Measurements from ENCODE around the gene CDKAL1.

CDKAL1 gene

DNA sequence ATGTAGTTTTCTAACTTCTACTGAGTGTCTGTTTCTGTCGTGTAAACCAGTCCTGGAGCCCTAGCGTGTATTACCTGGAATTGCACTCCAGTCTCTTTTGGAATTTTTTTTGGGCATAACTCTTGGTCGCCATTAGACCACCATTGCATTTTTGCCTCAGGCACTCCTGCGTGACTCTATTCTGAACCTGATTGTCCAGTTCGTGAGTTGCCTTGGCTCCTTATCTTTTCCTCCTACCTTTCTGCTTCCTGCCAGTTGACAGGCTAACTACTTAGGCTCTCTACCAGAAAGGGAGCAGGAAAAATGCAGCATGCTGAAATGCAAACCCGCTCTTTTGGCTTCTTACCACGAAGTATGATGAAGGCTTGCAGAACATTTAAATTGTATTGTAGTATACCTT is 568.4 kb downstream of the CDKAL1 start:
- no peak for DNase-seq (ENCODE audit: low read depth in 2 of 2)

DNA sequence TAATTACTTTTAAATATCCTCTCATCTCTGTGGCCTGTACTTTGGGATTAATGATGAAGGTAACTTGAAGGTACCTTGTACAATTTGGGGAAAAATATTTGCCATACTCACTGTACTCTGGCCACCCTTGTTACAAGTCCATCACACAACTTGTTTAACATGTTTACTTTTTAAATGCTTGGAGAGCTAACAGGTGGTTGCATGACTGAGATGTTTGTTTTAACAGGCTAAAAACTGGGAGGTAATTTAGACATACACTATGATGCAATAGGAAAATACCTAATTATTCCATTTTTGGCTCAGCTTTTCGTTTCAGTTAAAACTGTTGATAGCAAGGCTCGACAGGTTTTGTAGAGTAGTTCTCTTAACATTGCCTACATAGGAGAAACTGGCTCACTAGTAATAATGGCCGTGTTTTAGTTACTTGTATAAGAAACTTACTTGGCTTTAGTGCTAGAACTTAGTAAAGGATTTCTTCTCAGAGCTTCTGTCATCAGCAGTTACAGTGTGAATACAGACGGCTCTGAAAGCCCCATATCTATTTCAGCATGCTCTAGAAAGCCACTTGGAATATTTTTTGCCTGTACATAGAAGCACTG is 569.5 kb downstream of the CDKAL1 start:
- no peak for DNase-seq (ENCODE audit: low read depth in 2 of 2)

DNA sequence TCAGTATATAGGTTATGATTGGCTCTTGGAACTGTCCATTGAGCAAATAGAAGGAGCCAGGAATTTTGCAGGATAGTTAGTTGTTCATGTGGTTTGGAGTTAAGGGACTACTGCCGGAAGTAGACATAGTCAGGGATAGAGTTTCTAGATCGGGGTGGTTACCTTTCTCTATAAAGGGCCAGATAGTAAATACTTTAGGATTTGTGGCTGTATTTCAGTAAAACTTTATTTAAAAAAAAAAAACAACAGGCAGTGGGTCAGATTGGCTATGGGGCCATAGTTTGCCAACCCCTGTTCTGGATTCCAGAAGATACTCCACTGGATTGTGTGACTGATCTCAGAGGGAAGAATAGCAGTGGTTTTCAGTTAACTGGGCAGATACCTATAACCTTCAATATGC is 570.0 kb downstream of the CDKAL1 start:
- DNase-seq (ENCODE audit: low read depth in 2 of 2), result no peak

DNA sequence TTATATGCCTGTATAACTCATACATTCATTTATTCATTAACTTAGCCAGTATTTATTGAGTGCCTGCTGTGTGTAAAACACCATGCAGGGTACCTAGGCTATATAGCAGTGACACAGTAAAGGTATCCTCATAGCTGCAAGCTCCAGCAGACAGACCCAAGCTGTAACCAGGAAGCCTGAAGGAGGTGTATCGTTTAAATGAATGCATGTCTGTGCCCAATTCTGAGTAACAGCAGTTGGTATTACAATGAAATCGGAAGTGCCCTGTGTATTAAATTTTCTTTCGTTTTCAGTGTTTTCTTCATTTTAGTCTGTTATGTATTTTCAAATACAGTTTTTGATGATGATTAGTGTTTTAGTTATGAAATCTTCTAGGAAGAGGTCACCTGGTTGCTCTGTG is 573.5 kb downstream of the CDKAL1 start:
- DNase-seq (ENCODE audit: low read depth in 2 of 2), result no peak

DNA sequence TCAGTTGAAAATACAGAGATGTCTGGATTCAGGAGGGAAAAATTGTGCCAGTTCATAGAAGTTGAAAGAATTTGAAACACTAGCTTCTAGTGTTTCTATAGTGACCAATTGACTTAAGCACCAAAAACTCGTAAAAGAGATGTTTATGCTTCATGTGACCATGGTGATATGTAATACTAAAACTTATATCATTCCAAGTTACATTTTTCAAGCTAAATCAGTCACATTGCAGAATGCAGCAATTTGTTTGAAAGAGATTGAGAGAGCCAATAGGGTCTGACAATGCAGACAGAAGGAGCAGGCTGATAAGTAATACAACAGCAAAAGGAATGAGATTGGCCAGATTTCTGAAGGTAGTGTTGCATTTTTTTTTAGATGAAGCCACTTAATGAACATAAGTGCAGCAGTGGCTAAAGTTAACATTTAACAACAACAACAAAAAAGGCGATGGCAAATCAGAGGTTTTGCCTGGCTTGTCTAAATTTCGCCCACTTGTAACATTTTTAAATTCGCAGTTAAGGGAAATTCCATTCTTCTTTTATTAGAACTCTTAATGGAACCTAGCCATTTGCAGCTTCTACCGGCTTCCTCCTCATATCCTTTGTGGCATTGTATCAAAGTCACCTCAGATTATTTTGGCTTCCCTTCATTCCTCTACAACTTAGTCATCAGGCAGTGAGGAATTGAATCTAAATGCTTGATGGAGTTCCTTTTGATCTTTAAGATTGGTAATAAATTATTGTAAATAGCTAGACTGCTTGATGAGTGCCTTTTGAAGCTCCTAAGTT is 575.3 kb downstream of the CDKAL1 start:
- no peak for DNase-seq (ENCODE audit: low read depth in 2 of 2)

DNA sequence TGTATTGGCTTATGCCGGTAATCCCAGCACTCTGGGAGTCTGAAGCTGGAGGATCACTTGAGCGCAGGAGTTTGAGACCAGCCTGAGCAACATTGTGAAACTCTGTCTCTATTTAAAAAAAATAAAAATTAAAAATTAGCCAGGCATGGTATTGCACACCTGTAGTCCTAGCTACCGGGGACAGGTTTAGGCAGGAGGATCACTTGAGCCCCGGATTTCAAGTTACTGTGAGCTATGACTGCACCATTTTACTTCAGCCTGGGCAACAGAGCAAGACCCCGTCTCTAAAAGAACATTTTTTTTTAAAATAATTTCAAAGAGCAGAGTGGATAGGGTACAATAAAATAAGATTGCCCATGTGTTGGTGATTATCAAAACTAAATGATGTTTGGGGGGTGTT is 576.4 kb downstream of the CDKAL1 start:
- no peak for DNase-seq (ENCODE audit: low read depth in 2 of 2)

DNA sequence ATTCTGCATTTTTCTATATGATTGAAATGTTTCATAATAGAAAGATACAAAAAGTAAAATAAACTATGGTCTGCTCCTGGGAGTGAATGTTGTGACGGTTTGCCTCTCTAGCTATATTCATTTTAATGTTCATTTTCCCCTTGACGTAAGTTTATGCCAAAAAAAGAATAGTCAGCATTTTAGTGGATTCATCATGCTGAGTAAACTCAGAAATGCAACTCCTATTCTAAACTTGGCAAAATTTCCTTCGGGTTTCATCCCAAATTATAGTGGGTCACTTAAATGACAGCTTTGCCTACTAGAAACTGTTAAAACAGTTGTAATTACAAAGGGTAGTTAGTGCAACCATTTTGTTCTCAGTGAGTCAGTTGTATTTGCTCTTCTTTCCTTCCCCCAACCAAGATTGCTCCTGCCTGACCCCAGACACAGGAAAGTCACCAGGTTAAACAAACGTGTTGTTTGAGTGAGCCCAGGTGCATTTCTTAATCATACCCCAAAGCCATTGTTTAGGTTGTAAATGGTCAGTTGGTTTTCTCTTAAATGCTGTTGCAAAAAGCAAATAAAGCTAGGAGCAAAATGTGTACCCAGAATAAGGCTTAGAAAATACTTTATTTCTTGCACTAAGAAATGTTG is 577.0 kb downstream of the CDKAL1 start:
- no peak for DNase-seq (ENCODE audit: low read depth in 2 of 2)

DNA sequence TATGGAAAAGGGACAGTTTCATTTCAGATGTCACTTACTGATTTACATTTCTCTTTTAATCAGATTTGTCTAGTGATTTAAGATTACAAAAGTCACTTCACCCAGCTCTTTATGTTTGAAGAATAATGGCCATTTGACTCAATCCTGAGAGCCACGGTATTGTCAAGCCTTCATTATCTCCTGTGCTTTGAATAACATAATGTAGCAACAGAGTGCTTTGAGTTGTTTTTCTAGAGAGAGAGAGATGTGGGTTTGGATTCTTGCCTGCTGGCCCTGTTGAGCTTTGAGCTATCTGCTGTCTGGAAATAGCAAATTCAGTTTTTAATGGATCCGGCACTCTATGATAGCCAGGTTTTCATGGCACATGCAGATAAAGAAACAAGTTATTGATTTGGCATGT is 580.9 kb downstream of the CDKAL1 start:
- DNase-seq (ENCODE audit: low read depth in 2 of 2), result no peak

DNA sequence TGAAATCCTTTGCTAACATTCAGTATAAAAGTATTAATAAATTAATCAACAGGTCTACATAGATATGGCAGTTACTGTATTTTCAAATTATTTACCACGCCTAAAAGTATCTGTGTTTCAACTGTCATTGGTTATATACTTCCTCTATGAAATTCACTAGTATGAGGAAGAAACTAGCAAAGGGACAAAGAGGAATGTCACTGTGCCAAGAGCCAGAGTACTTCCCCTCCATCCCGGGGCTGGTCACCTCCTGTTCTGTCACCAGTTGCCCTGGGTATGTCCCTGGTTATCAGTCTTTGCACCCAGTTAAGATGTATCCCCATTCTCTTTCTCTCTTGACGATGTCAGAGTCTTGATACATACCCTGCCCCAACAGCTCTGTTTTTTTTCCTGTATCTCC is 582.5 kb downstream of the CDKAL1 start:
- DNase-seq (ENCODE audit: low read depth in 2 of 2), result no peak

DNA sequence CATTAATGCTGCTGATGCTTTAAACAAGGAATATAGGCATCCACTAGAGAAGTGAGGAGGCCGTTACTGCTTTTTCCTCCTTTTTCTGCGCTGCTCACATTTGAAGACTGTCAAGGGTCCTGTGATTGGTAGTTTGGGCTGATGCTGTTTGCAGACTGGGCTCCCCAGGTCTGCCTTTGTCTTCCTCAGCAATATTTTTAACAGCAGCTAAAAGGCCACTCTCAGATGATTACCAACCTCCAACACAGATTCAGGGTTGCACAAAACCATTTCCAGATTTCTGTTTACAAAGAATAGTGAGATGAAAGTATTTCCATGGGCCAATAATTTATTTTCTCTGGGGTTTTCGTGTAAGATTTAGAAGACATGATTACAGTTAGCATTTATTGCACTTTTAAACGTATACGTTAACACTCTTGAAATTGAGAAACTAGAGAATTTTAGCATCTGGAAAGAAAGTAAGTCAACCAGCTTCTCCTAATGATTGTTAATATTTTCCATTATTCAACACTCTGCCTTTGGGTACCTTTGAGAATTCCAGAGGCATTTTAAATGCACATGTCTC is 584.0 kb downstream of the CDKAL1 start:
- DNase-seq (ENCODE audit: low read depth in 2 of 2), result no peak

DNA sequence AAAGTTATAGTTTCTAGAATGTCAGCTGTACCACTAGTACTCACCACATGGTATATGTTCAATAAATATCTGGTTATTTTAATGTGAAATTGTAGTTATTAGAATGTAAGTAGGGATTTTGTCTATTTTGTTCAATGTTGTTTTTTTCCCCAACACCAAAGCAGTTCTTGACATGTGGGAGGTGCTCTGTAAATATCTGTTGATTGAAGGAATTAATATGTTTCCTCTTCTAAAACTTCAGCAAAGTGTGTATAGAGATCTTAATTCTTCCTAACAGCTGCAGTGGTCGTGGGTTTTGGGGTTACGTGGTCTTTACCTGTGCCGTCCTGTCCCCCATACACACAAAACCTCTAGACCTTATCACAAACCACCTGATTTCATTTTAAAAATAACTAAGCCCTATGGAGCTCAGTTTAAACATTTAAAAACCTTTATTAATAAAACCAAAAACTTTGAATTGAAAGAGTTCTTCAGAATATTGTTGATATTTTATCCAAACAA is 587.4 kb downstream of the CDKAL1 start:
- no peak for DNase-seq (ENCODE audit: low read depth in 2 of 2)

DNA sequence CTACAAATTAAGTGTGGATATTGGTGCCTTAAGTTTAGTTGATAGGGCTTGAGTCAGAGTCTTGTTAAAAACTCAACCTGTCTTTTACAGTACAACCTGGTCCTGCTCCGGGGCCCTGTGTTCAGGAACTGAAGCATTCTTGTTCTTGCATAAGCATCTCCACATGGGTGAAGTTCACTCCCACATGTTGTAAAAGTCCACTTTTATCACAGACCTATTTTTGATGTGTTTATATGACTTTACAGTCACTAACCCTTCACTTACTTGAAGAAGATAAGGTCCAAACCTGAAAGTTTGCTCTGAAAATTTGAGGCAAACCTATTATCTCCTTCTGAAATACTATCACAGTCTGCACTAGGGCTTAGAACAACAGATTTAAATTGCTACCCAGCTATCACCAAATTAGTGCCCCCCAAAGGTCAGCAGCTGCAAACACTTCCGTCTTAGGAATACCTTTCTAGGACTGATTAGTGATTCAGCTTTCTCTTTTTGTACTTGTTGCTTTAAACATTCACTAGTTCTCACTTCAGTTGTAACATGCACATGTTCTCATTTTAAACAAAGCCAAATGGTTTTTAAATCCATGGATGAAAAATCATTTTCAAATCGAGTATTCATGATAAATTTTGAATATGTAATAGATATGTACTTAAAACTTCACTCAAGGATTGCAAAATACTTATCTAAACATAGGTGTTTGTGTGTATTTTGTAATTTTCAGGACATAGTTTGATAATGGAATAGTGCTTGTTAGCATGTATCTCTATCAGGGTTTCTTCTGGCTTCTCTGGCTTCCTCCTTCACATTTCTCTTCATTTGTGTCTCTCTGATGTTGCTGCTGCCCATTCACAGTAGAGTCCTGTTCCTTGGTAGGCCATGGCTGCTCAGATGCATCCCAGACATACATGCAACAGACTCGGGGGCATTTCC is 589.5 kb downstream of the CDKAL1 start:
- no peak for DNase-seq (ENCODE audit: low read depth in 2 of 2)

DNA sequence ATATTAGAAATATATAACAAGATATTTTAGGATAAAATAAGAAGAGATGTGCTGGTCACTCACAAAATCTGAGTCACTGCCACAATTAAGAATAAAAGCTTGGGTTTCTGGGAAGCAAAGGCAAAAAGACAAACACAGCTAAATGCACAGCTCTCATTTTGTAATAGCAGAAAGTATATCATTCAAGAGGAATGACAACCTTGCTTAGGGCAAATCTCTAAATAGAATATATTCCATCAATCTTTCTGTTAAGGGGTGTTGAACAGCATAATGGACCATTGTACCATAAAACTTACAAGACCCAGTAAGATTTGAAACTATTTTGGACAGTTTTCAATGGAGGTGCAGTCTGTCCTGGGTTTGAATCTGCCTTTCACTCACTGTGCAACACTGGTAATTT is 594.3 kb downstream of the CDKAL1 start:
- no peak for DNase-seq (ENCODE audit: low read depth in 2 of 2)

DNA sequence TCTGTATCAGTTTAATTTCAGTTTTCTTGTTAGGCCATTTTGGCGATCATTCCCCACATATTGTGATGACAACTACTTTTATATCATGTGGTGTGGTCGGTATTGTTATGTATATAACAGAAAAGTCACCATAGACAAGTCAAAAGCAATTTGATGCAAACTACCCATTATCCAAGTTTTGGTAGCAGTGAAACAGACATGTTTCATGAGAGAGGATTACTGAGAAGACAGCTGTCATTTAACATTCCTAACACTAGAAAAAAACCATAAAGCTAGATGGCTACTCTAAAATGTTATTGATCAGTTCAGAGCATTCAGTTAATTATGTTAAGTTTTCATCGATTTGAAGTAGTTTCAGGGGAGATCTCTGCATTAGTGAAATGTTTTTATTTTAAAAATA is 597.1 kb downstream of the CDKAL1 start:
- DNase-seq (ENCODE audit: low read depth in 2 of 2), result no peak

DNA sequence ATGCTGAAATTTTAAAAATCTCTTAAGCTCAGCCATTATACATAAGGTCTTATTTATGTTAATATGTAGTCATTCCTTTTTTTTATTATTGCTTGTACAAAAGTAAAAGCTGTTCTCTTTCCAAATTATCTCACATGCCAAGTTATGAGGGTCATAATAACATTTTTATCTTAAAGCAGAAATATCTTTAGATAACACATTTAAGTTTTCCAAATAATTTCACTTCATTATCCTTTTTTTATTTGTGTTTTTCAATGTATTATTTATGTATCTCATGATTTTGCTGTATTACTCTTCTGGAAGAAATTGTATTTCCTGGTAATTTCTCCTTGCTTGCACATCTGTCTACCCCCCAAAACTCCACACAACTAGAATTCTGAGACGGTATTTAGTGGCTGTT is 598.2 kb downstream of the CDKAL1 start:
- DNase-seq (ENCODE audit: low read depth in 2 of 2), result no peak

DNA sequence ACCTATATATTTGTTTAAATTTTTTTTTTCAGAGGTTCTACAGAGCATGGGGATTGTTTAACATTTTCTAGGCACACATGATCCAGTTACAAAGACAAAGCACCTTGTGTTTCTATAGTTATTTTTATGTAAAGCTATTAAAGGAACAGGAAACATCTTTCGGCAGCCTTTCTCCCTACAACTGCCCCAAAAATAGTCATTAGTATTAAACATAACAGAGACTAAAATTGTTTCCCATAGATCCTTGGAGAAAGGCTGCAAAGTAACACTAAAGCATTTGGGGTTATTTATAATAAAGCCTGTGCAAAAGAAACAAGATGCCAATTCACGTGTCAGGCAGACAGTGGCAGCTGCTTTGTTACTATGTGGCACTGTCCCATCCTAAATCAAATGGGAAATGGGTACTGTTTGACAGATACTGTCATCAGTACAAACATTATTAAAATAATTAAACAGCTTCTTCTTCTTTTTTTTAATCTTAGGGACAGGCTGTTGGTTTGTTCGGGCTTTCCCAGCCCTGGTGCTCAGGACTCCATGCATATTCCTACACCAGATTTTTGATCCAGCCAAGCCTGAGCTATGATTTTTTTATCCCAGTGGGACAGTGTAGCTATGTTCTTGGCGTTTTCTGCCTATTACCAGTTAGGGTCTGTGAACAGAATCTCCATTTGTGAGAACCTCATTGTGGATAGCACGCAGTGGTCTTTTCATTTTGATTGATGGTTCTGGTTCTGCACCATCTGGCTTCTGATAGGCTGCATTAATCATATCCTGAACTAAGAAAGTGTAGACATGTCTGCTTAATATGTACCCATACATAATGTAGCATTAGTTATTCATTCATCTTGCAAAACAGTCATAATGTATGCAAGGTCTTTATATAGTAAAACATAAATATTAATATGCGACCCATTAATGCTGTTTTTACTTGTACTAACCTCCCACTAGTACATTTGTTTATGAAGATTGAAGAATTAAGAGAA is 598.9 kb downstream of the CDKAL1 start:
- no peak for DNase-seq (ENCODE audit: low read depth in 2 of 2)

DNA sequence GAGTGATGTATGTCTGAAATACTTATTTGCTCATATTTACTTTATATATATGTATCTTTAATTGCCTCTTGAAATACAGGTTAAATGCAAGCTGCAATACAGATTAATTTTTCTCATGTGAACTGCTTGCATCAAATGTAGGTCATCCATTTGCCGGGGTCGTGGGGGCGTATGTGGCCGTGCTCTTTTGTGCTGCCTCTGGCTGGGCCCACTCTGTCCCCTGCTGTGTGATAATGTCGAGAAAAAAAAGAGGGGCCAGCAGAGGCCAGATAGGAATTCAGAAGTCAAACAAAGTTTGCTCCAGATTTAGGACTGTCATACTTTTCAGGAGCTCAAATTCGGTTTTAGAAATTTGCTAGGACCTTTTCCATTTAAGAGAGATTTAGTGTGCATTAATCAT is 599.6 kb downstream of the CDKAL1 start:
- no peak for DNase-seq (ENCODE audit: low read depth in 2 of 2)

DNA sequence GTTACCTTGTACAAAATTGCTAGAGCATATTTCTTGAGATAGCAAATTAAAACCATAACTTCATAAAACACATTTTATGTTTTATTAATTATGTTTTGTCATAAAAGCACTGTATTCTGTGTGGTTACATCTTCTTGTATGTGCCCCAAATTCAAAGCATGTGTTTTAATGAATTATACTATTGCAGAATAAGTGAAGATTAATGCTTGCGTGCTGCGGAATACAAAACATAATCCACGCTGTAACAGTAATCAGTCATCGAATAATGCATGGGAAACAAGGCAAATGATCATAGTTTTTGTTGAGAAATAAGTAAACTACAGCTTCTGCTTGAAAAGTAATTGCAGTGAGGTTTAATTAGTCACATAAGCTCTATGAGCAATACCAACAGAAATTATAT is 600.1 kb downstream of the CDKAL1 start:
- DNase-seq (ENCODE audit: low read depth in 2 of 2), result no peak

DNA sequence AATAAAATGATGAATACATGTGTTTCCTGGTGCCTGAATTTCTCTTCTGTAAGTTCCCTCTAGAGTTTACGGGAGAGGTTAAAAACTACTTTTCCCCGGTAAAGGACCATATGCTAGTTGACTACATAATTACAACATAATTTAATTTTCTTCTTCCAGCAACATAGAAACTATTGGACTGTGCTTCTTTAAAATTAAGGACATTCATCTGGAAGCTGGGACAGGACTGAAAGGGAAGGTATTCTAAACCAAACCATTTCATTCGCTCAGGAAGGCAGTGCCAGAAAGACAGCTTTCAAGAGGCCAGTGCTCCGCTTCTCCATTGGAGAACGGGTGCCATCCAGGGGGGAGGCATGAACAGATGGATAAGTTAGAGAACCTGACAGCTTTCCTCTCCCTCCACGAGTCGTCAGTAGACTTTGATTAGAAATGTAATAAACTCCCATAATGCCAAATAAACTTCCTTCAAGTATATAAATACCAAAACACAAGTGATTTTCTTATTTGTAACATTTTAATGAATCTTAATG is 601.3 kb downstream of the CDKAL1 start:
- no peak for DNase-seq (ENCODE audit: low read depth in 2 of 2)

DNA sequence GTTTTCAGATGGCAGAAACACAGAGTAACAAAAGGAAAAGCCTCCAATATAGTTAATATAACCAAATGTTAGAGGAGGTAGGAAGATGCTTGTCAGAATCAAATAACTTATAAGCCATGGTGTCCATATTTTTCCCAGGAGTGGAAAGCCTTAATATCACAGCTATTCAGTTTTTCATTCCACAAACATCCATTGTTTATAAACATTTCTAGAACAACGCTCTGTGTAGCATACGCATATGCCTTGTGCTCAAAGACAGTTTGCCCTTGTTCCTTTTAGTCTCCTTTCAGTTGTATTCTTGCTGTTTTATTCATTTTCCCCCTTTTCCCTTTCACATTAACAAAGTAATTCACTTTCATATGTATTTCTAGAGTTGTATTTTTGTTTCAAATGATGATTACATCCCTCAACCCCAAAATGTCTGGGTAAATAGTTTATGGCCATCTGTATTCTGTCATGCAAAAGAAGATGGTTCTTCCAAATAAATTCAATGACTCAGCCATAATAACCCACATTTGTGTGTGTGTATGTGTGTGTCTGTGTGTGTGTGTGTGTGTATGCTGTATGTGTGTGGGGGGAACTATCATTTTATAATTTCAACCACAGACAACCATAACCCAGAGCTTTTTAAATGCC is 603.6 kb downstream of the CDKAL1 start:
- DNase-seq (ENCODE audit: low read depth in 2 of 2), result no peak

Data from stimulated activated CD8-positive, alpha-beta memory T cell treated with anti-CD3 and anti-CD28 coated beads, Interleukin-7, amount 100 ng/mL, for 4 hours (primary cell).